ENCODE results near the gene GRB14.
"Not testable (repeated sequence)": the region's sequence is repeated elsewhere in the genome, so short reads cannot be mapped to it uniquely, and the experiment has no call there.

DNA sequence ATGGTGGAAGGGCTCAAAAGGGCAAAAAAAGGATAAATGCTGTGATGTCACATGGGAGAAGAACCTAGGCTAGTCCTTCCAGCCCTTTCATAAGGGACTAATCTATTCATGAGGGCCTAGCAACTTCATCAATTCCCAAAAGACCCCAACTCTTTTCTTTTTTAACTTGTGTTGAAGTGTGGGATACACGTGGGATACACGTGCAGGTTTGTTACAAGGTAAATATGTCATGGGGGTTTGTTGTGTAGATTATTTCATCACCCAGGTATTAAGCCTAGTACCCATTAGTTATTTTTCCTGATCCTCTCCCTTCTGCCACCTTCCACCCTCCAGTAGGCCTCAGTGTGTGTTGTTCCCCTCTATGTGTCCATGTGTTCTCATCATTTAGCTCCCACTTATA lies 156.2 kb downstream of the GRB14 start:
- TF ChIP-seq, protein P1, sequence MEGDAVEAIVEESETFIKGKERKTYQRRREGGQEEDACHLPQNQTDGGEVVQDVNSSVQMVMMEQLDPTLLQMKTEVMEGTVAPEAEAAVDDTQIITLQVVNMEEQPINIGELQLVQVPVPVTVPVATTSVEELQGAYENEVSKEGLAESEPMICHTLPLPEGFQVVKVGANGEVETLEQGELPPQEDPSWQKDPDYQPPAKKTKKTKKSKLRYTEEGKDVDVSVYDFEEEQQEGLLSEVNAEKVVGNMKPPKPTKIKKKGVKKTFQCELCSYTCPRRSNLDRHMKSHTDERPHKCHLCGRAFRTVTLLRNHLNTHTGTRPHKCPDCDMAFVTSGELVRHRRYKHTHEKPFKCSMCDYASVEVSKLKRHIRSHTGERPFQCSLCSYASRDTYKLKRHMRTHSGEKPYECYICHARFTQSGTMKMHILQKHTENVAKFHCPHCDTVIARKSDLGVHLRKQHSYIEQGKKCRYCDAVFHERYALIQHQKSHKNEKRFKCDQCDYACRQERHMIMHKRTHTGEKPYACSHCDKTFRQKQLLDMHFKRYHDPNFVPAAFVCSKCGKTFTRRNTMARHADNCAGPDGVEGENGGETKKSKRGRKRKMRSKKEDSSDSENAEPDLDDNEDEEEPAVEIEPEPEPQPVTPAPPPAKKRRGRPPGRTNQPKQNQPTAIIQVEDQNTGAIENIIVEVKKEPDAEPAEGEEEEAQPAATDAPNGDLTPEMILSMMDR (IDR thresholded peaks at IDR 0.05), result not testable (repeated sequence)
- TF ChIP-seq POLR2A (IDR thresholded peaks at IDR 0.05), result not testable (repeated sequence)

Data from prostate gland (tissue), 2 donors.